ENCODE data around the gene SLC12A8. TPM values are rescaled to one million over a fixed set of nuclear protein-coding genes. Genes with fewer than 3 reads are reported as not detected.
A peak's percentile ranks its signal among the peaks of the same experiment; 100 is the strongest.

Gene SLC12A8
- total RNA-seq, 1 experiment from 2014 or later = 9.7 TPM

DNA sequence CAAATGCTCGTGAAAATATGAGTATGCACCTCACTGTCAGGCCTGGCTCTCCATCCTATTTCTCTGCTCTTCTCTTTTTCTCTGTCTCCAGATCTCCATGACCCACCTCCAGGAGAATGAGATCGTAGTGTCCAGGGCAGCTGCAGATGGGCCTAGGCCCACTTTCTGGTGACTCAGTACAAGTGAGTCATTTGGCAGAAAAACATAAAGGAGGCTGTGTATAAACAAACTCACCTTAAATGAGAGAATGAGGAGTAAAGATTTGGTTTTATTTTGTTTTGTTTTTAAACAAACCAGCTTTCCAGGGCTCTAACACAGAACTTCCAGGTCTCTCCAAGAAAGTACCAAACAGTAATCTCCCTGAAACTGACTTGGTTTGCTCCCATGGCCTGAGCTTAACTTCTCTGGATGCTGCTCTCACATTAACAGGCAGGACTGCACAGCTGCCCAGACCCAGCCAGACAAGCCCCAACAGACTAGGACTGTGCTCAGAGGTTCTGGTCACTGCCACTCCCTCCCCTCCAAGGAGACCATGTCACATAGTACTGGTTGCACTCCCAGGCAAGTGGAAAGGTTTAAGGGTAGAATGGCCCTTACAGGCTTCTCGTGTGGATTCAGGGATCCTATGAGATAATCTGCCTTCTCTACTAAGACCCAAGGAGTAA is 155.2 kb downstream of the SLC12A8 start:
- DNase-seq = no peak
- Histone ChIP-seq H3K4me3 (ENCODE audit: insufficient read depth, low read depth, low read length) (no peak overlapping the region), H3K27me3 (ENCODE audit: control insufficient read depth, insufficient read depth, low read length) (peaks cover 18% of the 10 kb centered on the region; the same call in 1 of the 2 replicates), H3K36me3 (replicated peaks; ENCODE audit: control insufficient read depth, insufficient read depth, low read length) (no peaks in the 10 kb centered on the region)

DNA sequence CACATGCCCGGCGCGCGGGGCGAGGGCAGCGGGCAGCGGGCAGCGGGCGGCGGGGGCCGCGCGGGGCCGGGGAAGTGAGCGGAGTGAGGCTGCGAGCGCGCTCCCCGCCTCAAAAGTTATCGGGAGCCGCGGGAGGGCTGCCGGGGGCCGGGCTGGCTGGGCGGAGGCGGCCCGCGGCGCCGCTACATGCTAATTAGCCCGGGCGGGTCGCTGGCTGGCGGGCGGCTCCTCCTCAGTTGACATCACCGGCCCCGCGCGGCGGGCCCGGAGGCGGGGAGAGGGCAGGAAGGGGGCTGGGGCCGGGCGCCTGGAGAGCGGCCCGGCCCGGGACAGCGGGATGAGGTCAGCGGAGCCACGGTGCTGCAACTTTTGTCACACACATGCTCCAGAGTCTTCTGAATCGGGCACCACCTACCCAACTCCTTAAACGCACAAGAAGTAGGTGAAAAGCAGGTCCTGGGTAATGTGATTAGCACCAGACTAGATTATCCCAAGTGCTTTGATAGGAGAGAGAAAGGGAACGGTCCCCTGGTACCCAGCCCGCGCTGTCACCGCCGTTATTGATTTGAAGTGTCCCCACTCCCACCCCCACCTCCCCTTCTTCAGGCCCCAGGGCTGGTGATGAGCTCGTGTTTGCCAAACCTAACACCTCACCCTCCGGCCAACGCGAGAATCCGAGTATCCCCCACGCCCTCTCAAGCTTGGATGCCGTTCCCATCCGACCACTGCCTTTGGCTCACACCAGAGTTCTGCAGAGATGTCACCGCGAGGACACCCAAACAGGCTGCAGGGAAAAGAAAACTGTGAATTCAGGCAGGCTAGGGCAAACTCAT is 156.4 kb downstream of the SLC12A8 start, which contains the start of gene HEG1:
TSS of gene HEG1 (minus strand) at position 85 of the 833 bp plus-strand sequence. CDS start 107 bp downstream, outside the sequence.
- Histone ChIP-seq H3K27me3 (ENCODE audit: control insufficient read depth, insufficient read depth, low read length) (peaks cover 18% of the 10 kb centered on the region; the same call in 1 of the 2 replicates), H3K36me3 (replicated peaks; ENCODE audit: control insufficient read depth, insufficient read depth, low read length) (no peaks in the 10 kb centered on the region), H3K4me3 (ENCODE audit: insufficient read depth, low read depth, low read length) (peak within 1 kb of the TSS; percentile 66)
- peak; percentile 97 for DNase-seq

DNA sequence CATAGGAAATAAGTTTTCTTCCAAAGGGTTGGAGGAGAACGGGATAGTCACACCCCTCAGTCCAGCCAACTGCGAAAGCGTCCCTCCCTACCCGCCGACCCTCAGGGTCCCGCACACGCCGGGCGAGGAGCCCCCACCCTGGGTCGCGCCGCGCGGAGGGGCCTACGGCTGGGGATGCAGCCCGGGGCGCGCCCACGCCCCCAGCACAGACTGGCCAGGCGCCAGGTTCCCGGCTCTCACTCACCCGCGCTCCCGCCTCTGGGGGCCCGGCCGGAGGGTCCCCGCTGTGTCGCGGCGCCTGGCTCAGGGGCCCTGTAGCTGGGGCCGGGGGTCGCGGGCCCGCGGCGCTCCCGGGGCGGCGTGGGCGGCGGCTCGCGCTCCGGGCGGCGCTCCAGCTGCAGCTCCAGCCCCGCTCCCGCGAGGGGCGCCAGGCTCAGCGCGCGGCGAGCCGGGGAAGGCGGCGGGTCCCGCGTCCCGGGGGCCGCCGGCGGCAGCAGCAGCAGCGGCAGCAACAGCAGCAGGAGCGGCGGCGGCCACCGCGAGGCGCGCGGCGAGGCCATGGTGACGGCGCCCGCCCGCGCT is 157.1 kb downstream of the SLC12A8 start:
- peak; percentile 86 for DNase-seq
- Histone ChIP-seq H3K36me3 (replicated peaks; ENCODE audit: control insufficient read depth, insufficient read depth, low read length) (no peaks in the 10 kb centered on the region), H3K27me3 (ENCODE audit: control insufficient read depth, insufficient read depth, low read length) (peaks cover 18% of the 10 kb centered on the region; the same call in 1 of the 2 replicates), H3K4me3 (ENCODE audit: insufficient read depth, low read depth, low read length) (peak overlapping the region; percentile 66)

DNA sequence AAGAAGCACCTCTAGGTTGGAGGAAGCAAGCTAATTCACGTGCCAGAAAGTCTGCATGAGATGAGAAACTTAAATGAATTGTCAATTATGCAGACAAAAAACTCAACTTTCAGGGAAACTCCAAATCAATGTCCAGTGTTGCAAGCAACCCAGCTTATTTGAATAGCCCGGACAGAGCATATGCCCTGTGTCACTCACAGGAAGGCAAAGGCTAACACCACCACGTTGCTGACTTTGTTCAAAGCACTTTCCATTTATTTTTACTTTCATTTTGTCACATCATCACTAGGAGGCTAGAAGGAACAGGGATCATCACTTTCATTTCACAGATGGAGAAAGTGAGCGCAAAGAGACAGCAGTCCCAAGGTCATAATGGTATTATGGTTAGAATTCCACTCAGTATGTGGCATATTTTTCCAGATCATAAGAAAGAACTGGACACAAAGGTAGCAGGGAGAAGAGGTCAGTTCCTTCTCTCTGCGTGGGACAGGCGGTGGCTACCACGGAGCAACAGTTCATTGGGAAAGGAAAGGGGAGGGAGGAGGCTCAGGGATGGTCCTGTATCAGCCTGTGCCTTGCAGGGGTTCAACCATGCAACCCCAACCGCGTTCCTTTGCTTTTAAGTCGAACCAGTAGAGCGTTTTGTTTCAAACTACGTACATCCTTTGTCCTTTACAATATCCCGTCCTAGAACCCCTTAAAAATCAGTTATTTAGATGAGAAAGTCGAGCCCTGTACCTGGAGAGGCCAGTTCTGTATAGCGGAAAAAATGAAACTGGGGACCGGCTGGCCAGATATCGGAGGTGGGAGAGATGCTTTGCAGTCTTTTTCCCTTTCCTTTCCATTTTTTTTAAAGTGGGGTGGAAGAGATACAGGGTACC is 157.9 kb downstream of the SLC12A8 start:
- DNase-seq = peak; percentile 73
- H3K4me3 ChIP-seq (ENCODE audit: insufficient read depth, low read depth, low read length) = peak overlapping the region; percentile 66
- no peaks in the 10 kb centered on the region for H3K36me3 ChIP-seq (replicated peaks; ENCODE audit: control insufficient read depth, insufficient read depth, low read length)
- H3K27me3 ChIP-seq (ENCODE audit: control insufficient read depth, insufficient read depth, low read length) = peaks cover 18% of the 10 kb centered on the region; the same call in 1 of the 2 replicates

DNA sequence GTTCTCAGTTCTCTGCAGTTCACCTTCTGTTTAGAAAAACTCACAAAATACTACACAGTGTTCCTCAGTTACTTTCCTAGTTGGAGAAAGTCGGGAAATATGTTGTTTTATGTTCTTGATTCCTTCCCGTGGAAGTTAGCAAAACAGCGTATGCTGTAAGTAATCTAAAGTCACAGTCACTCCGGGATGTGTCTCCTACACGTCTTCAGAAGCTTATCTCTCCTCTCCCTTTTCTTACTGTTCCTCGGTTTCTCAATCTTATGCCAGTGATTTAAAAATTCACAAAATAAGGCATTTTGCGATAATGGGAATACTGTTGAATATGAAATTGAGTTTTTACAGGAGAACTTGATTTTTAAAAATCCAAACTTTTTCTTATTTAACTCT is 158.5 kb downstream of the SLC12A8 start:
- peaks cover 18% of the 10 kb centered on the region; the same call in 1 of the 2 replicates for H3K27me3 ChIP-seq (ENCODE audit: control insufficient read depth, insufficient read depth, low read length)
- H3K36me3 ChIP-seq (replicated peaks; ENCODE audit: control insufficient read depth, insufficient read depth, low read length) = no peaks in the 10 kb centered on the region
- no peak overlapping the region; the same call in 1 of the 2 replicates for H3K4me3 ChIP-seq (ENCODE audit: insufficient read depth, low read depth, low read length)
- DNase-seq = no peak

DNA sequence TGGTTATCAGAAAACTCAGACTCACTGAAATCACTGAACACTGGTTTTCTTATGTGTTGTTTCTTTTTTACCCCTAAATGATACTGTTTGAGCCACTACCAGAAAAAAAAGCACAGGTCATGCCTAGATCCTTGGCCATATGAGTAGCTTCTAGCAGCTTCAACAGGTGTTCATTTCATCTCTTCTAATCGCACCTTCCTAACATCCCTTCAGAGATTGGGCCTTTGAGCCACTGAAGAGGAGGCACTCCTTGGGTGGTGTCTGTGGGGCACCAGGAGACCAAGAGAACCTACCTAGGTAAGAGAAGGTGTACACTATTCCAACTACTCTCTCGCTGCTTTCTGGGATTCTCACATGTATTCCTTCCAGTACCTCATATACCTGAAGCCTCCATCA is 159.2 kb downstream of the SLC12A8 start:
- Histone ChIP-seq H3K36me3 (replicated peaks; ENCODE audit: control insufficient read depth, insufficient read depth, low read length) (no peaks in the 10 kb centered on the region), H3K27me3 (ENCODE audit: control insufficient read depth, insufficient read depth, low read length) (peaks cover 18% of the 10 kb centered on the region; the same call in 1 of the 2 replicates), H3K4me3 (ENCODE audit: insufficient read depth, low read depth, low read length) (no peak overlapping the region)
- no peak for DNase-seq

DNA sequence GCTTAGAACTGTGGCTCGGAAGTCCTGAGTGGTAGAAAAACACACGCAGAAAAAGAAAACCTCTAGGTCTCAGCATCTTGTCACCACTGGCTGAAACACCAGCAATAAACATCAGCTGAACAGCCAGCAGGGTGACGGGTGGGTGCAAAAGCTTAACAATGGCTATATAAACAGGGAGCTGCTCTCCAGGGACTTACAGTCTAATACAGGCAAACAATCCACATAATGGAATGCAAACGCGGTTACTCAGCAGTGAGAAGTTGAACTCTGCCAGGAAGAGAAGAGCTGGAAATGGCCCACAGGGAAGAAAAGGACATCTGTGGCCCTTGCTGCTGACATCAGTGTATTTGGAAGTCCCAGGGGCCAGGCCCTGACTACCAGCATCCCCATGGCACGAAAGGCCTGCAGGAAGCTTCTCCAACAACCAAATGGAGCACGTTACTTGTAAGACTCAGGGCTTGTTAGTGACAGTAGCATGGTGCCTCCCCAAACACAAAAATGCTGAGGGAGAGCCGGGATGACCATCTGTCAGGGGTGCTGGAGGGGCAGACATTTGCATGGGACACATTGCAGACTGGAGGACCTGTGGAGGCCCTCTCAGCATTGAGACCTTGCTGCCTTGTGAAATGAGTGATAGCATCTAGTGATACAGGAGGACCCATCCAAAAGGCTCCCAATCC is 159.8 kb downstream of the SLC12A8 start:
- peaks cover 15% of the 10 kb centered on the region; the same call in 1 of the 2 replicates for H3K27me3 ChIP-seq (ENCODE audit: control insufficient read depth, insufficient read depth, low read length)
- no peak overlapping the region for H3K4me3 ChIP-seq (ENCODE audit: insufficient read depth, low read depth, low read length)

DNA sequence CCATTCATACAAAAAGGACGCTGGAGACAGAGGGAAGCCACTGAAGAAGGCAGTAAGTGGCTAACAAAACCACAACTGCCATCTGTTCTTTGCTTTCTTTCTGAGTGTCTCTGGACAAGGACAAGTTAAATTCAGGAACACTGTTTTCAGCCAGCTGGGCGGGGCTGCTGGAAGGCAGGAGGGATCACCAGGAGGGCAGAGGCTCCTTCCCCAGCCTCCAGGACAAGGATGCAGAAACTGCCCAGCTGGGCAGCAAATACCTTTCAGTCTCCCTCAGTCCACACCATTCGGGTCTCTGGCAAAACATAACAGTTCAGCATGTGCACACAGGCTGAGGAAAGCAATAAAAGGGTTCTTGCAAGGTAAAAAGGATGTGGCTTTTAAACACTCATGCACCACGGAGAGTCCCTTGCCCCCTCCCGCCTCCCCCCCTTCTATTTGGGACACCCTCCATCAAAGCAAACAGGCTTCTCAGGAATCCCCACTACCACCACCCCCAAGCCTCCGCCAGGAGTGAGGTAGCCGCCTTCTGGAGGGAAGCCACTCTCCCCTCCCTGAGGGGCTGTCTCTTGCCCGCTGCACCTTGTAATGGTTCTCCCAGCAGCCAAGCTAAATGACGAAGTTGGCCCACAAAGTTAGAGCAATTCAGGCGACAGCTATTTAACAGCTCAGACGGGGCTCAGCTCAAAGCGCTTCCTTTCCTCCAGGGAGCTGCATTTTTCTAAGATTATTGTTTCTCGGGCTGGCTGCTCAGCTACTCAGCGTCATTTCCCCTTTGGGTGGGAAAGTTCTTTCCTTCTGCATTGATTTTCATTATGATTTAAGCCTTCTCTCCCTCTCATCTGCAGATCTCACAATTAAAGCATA is 160.6 kb downstream of the SLC12A8 start:
- DNase-seq = peak; percentile 64
- H3K4me3 ChIP-seq (ENCODE audit: insufficient read depth, low read depth, low read length) = no peak overlapping the region
- H3K27me3 ChIP-seq (ENCODE audit: control insufficient read depth, insufficient read depth, low read length) = peaks cover 12% of the 10 kb centered on the region; the same call in 1 of the 2 replicates
- no peaks in the 10 kb centered on the region for H3K36me3 ChIP-seq (replicated peaks; ENCODE audit: control insufficient read depth, insufficient read depth, low read length)

More for the DNA sequence above, 159.8 kb downstream of the SLC12A8 start:
- H3K36me3 ChIP-seq (replicated peaks; ENCODE audit: control insufficient read depth, insufficient read depth, low read length) = no peaks in the 10 kb centered on the region
- DNase-seq = no peak

DNA sequence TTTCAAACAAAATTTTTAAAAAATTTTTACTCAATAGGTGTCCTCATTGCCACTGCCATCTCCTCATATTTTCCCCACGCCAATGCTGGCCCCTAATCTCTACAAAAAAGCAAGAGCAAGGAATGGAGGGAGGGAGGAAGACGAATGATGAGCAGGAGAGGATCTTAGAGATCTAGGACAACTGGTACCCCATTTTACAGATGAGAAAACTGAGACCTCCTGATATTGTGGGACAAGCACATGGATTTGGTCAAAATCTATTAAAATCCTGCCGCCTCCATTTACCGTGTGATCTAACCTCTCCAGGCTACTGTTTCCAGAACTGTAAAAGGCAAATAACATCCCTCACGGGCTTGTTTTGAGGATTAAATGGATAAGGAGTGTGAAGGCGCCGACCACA is 161.3 kb downstream of the SLC12A8 start:
- H3K36me3 ChIP-seq (replicated peaks; ENCODE audit: control insufficient read depth, insufficient read depth, low read length) = no peaks in the 10 kb centered on the region
- no peak for DNase-seq
- peaks cover 8% of the 10 kb centered on the region; the same call in 1 of the 2 replicates for H3K27me3 ChIP-seq (ENCODE audit: control insufficient read depth, insufficient read depth, low read length)
- H3K4me3 ChIP-seq (ENCODE audit: insufficient read depth, low read depth, low read length) = no peak overlapping the region

DNA sequence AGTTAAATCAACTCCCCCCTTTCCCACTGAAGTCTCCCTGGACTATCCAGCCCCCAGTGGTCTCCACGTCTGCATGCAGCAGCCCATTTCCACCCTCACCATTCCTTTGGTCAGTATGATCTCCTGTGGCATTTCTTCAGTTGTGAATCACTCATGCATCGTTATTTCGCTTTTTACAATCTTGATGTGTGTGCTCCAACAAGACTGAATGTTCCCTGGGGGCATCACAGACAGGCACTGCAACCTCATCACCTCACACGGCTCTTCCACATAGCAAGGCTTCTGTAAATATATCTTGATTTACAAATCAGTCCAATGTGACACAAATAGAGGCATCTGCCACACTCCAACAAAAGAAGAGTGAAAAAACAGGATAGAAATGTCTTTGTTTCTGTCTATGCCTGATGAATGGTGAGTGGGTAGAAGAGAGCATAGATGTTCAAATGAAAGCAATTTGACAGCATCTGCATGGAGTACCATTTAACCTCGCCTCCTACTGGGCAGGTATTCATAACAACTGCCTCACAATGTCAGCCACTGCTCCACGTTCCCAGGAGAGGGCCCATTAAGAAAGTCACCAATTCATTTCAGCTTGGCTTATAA is 162.0 kb downstream of the SLC12A8 start:
- Histone ChIP-seq H3K36me3 (replicated peaks; ENCODE audit: control insufficient read depth, insufficient read depth, low read length) (no peaks in the 10 kb centered on the region), H3K27me3 (ENCODE audit: control insufficient read depth, insufficient read depth, low read length) (peaks cover 8% of the 10 kb centered on the region; the same call in 1 of the 2 replicates), H3K4me3 (ENCODE audit: insufficient read depth, low read depth, low read length) (no peak overlapping the region)
- no peak for DNase-seq

DNA sequence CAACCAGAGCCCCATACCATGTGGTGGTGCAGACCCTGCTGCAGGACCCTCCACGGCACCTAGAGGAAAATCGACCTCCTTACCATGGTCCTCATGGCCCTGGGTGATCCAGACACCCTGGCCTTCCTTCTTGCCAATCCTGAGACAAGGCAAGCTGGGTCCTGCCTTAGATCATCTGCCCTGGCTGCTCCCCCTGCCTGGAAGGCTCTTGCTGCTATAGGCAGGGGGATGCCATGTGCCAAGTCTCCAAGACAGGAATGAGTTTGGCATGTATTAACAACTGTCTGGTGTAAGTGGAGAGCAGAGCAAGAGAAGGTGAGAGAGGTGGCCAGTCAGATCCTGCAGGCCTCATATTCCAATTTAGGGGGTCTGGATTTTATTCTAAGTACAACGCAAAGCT is 164.3 kb downstream of the SLC12A8 start:
- no peak for DNase-seq
- no peak overlapping the region for H3K4me3 ChIP-seq (ENCODE audit: insufficient read depth, low read depth, low read length)
- H3K27me3 ChIP-seq (ENCODE audit: control insufficient read depth, insufficient read depth, low read length) = no peaks in the 10 kb centered on the region
- H3K36me3 ChIP-seq (replicated peaks; ENCODE audit: control insufficient read depth, insufficient read depth, low read length) = no peaks in the 10 kb centered on the region

DNA sequence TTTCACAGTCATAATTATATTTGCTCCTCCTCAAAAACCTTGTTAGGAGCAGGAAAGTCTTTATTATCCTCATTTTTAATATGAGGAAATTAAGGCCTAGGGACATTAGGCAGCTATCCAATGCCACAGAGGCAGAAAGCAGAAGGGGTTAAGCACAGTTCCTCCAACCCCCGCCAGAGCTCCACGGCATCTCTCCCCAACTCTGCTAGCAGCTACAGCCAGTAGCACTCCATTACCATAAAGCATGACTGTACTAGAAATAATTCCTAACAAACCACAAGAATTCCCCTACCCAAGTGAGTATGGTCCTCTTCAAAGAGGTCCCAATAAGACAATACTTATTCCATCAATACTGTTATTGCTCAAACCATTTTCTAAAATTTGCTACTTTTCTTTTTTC is 166.6 kb downstream of the SLC12A8 start:
- no peak overlapping the region for H3K4me3 ChIP-seq (ENCODE audit: insufficient read depth, low read depth, low read length)
- no peaks in the 10 kb centered on the region for H3K36me3 ChIP-seq (replicated peaks; ENCODE audit: control insufficient read depth, insufficient read depth, low read length)
- DNase-seq = no peak
- H3K27me3 ChIP-seq (ENCODE audit: control insufficient read depth, insufficient read depth, low read length) = no peaks in the 10 kb centered on the region

Data from H7 (cell line).